GM18907 (cell line): ENCODE data around the gene TAS2R5.
A peak's percentile ranks its signal among the peaks of the same experiment; 100 is the strongest.
"Not testable (repeated sequence)": the region's sequence is repeated elsewhere in the genome, so short reads cannot be mapped to it uniquely, and the experiment has no call there.

ENCODE experiments used
- ATAC-seq: cut with Tn5 transposase; IDR thresholded peaks from one replicate; pipeline ENCODE4 v1.9.1; 2021; ENCODE audit warnings: mild to moderate bottlenecking, moderate library complexity; ENCODE audit not compliant: unreplicated experiment

TAS2R5 gene

GRCh38 chr7:141789917-141790316, at the start of gene TAS2R5:
TSS of gene TAS2R5 (plus strand) at chr7:141790217. CDS start at chr7:141790362, 145 bp downstream.
- ATAC-seq: no peak

- ATAC-seq: no peak
Observed at GRCh38 chr7:141742229-141742628, 47.8 kb upstream of the TAS2R5 start.

- no peak for ATAC-seq
Observed at GRCh38 chr7:141744131-141744530, 45.9 kb upstream of the TAS2R5 start.

DNA sequence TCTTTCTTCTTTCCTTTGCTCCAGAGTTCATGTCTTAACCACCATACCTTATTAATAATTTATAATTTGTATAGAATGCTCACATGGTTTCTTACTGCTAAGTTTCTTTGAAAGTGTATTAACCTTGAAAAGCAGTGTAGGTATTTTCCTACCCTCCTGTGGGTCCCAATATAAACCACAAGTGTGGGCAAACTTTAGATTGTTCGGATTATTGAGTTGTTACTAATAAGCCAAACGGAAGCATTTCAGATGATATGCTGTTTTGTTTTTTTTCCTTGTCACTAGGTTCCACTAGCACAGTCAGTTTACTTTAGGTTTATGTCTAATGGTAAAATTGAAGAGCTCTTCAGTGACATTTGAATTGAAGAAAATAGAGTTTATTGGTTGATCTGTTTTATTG, 41.6 kb upstream of the TAS2R5 start:
- no peak for ATAC-seq

DNA sequence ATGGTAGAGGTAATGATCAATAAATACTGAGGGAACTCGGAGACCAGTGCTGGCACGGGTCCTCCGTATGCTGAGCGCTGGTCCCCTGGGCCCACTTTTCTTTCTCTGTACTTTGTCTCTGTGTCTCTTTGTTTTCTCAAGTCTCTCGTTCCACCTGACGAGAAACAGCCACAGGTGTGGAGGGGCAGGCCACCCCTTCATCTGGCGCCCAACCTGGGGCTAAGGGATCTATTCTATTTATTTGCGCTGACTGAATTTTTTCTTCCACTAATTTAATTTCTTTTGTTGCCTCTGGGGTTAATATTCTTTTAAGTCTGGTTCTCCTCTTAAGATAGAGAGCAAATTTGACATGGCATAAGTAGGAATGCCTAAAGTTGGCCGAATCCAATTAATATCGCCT, 38.1 kb upstream of the TAS2R5 start:
- ATAC-seq: not testable (repeated sequence)

DNA sequence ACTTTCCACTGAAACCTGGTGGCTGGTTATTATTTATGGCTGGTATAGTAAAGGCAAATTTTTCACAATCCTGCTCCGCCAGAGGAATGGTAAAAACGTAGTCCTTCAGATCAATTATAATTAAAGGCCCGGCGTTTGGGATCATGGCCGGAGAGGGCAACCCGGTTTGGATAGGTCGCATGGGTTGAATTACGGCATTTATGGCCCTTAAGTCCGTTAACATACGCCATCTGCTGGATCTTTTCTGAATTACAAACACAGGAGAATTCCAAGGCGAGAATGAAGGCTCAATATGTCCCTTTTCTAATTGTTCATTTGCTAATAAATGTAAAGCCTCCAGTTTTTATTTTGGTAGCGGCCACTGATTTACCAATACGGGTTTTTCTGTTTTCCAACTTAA, 37.4 kb upstream of the TAS2R5 start:
- ATAC-seq: no peak

DNA sequence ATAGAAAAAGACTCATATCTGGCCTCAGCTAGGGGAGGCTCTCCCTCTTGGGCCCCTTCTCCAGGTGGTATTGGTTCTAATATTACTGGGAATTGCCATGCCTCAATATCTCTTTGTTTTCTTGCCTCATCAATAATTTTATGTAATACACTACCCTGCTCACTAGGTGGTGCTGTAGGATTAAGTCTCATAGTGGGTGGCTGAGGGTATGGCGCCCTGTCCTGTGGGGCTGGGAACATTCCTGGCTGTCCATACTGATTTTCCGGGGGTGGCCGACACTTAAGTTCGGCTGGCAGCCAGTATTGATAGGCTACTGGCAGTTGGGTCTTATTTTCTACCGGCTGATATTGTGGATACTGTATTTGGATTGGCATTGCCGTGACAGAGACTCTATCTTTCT, 35.1 kb upstream of the TAS2R5 start:
- no peak for ATAC-seq

GRCh38 chr7:141763797-141764196, 26.2 kb upstream of the TAS2R5 start, which contains the start of gene TAS2R3:
TSS of gene TAS2R3 (plus strand) at chr7:141764097. CDS start at chr7:141764159, 62 bp downstream.
- no peak for ATAC-seq

DNA sequence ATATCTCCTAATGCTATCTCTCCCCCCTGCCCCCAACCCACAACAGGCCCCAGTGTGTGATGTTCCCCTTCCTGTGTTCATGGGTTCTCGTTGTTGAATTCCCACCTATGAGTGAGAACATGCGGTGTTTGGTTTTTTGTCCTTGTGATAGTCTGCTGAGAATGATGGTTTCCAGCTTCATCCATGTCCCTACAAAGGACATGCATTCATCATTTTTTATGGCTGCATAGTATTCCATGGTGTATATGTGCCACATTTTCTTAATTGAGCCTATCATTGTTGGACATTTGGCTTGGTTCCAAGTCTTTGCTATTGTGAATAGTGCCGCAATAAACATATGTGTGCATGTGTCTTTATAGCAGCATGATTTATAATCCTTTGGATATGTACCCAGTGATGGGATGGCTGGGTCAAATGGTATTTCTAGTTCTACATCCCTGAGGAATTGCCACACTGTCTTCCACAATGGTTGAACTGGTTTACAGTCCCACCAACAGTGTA, 19.9 kb upstream of the TAS2R5 start:
- ATAC-seq: not testable (repeated sequence)

DNA sequence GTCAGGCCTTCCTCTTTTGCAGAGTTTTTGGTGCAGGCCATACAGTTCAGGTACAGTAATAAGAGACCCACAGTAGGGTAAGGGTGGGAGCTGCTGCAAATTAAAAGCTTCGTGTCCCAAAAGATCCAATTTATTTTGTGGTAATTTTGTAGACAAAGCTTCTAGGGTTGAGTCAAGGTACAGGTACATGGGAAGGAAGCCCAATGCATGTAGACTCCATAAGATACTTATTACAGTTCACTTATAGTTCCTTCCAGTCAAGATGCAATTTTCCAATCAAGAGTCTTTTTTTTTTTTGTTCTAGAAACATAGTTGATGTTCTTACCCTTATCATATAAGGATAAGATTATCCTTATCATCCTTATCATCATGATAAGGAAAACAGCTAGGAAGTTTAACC, 13.6 kb upstream of the TAS2R5 start, which contains the start of gene TAS2R4:
TAS2R4 (plus strand) TSS at position 301 of the 400 bp plus-strand sequence. CDS start 1,815 bp downstream, outside the sequence.
- ATAC-seq: no peak

DNA sequence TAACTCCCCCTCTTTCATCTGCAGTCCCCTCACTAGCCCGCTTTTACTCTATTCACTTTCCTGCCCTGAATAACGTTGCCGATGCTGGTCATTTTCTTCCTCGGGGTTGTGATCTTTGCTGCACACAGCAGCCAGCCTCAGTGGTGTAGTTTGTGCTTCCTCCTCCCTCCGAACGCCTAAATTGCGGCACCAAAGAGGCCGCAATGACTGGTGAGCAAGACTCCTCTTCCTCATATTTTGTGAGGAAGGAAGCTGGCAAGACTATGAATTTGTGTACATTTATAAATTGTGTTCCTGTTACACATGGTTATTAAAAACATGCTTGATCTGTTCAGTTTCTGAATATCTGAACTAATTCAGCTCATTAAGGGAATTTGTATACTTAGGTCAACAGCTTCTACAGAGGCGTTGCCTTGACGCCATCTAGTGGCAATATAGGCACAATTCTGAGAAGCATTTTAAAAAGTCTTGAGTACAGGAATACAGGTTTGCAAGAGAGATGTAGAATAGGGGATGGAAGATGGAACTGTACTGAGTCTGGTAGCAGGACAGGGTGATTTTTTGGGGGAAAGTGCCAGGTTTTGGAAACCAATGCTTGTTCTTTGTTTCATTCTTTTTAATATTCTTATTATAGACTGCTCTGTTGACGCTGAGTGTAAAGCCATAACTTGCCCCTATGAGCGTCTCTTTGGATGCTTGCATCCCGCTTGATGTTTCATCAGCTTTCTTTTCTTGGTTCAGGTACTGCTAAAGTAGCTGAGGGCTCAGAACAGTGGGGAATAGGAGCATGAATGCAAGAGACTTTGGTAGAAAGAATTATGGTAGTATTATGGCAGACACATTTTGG, 4.1 kb upstream of the TAS2R5 start:
- ATAC-seq: peak; percentile 78

- no peak for ATAC-seq
Observed at GRCh38 chr7:141788296-141788695, 1.7 kb upstream of the TAS2R5 start.

DNA sequence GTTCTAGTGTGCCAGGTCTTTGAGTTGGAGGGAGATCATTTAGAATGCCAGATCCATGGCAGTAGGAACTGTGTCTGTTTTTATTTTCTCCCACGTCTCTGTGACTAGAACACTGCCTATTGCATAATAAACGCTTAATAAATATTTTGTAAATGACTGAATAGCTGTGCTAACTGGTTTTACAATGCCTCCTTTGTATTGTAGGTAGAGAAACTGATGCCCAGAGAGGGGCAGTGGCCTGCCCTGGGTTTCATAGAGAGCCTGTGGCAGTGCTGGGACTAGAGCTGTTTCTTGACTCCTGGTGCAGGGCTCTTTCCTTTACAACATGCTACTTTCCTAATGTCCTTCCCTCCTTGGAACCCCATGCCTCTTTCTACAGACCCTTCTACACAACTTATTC, 2.5 kb downstream of the TAS2R5 start:
- ATAC-seq: no peak

DNA sequence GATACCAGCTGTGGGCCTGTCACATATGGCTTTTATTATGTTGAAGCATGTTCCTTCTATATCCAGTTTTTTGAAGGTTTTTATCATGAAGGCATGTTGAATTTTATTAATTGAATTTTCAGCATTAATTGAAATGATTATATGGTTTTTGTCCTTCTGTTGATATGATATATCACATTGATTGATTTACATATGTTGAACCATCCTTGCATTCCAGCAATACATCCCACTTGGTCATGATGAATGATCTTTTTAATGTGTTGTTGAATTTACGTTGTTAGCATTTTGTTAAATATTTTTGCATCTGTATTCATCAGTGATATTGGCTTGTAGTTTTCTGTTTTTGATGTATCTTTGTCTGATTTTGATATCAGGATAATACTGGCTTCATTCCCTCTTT, 30.1 kb downstream of the TAS2R5 start:
- no peak for ATAC-seq

GRCh38 chr7:141822432-141822831, 32.4 kb downstream of the TAS2R5 start:
- ATAC-seq: not testable (repeated sequence)

DNA sequence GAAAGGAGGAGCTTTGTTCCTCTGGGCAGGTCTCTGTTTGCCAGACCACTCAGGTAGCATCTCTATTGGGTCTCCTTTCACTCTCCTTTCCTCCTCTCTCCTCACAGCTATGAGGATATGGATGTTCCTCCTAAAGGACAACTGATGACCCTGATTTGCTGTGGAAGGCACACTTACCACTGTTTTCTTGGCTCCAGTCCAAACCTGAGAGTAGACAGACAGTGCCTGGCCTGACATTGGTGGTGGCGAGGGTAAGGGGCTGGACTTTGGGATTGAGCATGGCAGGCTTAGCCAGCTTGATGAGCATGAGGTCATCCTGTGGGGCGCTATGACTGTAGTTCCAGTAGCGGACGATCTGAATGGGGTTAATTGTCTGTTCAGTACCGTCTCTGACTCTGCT, 47.7 kb downstream of the TAS2R5 start:
- ATAC-seq: no peak

GRCh38 chr7:141838581-141838980, 48.6 kb downstream of the TAS2R5 start:
- ATAC-seq: no peak

GRCh38 chr7:141839256-141839655, 49.2 kb downstream of the TAS2R5 start:
- no peak for ATAC-seq

- ATAC-seq: no peak
Observed at GRCh38 chr7:141840708-141841107, 50.7 kb downstream of the TAS2R5 start.
